Measurements from ENCODE around the gene CHRNA7. TPM values are rescaled to one million over a fixed set of nuclear protein-coding genes. Genes with fewer than 3 reads are reported as not detected.

Gene CHRNA7
- total RNA-seq, 1 experiment from 2014 or later = 7.8 TPM

- Mint-ChIP-seq H3K27ac (no peak overlapping the region), H3K9me3 (no peaks in the 10 kb centered on the region), H3K27me3 (ENCODE audit: low read depth) (no peaks in the 10 kb centered on the region; the same call in 1 of the 2 replicates), H3K4me1 (no peaks in the 10 kb centered on the region), H3K4me3 (no peak overlapping the region), H3K36me3 (no peaks in the 10 kb centered on the region)
- TF ChIP-seq MLX (CRISPR knock-in tag; IDR thresholded peaks at IDR 0.05) (no peak), JAZF1 (CRISPR knock-in tag; IDR thresholded peaks at IDR 0.05) (no peak), ZNF416 (CRISPR knock-in tag; IDR thresholded peaks at IDR 0.05) (no peak), ETV6 (CRISPR knock-in tag; IDR thresholded peaks at IDR 0.05) (no peak), HMGA2 (CRISPR knock-in tag; IDR thresholded peaks at IDR 0.05) (no peak), IRF1 (CRISPR knock-in tag; IDR thresholded peaks at IDR 0.05) (no peak), MYBL2 (CRISPR knock-in tag; IDR thresholded peaks at IDR 0.05) (no peak), JUN (CRISPR knock-in tag; IDR thresholded peaks at IDR 0.05) (no peak), OVOL2 (CRISPR knock-in tag; IDR thresholded peaks at IDR 0.05; ENCODE audit: borderline replicate concordance) (no peak), ATF1 (CRISPR knock-in tag; IDR thresholded peaks at IDR 0.05) (no peak), ZNF396 (CRISPR knock-in tag; IDR thresholded peaks at IDR 0.05; ENCODE audit: borderline replicate concordance) (no peak), ERG (CRISPR knock-in tag; IDR thresholded peaks at IDR 0.05) (no peak), KAT7 (CRISPR knock-in tag; IDR thresholded peaks at IDR 0.05; ENCODE audit: borderline replicate concordance) (no peak)
- TF ChIP-seq, protein P1, sequence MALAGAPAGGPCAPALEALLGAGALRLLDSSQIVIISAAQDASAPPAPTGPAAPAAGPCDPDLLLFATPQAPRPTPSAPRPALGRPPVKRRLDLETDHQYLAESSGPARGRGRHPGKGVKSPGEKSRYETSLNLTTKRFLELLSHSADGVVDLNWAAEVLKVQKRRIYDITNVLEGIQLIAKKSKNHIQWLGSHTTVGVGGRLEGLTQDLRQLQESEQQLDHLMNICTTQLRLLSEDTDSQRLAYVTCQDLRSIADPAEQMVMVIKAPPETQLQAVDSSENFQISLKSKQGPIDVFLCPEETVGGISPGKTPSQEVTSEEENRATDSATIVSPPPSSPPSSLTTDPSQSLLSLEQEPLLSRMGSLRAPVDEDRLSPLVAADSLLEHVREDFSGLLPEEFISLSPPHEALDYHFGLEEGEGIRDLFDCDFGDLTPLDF (CRISPR knock-in tag; IDR thresholded peaks at IDR 0.05) = no peak
- TF ChIP-seq, protein P2, sequence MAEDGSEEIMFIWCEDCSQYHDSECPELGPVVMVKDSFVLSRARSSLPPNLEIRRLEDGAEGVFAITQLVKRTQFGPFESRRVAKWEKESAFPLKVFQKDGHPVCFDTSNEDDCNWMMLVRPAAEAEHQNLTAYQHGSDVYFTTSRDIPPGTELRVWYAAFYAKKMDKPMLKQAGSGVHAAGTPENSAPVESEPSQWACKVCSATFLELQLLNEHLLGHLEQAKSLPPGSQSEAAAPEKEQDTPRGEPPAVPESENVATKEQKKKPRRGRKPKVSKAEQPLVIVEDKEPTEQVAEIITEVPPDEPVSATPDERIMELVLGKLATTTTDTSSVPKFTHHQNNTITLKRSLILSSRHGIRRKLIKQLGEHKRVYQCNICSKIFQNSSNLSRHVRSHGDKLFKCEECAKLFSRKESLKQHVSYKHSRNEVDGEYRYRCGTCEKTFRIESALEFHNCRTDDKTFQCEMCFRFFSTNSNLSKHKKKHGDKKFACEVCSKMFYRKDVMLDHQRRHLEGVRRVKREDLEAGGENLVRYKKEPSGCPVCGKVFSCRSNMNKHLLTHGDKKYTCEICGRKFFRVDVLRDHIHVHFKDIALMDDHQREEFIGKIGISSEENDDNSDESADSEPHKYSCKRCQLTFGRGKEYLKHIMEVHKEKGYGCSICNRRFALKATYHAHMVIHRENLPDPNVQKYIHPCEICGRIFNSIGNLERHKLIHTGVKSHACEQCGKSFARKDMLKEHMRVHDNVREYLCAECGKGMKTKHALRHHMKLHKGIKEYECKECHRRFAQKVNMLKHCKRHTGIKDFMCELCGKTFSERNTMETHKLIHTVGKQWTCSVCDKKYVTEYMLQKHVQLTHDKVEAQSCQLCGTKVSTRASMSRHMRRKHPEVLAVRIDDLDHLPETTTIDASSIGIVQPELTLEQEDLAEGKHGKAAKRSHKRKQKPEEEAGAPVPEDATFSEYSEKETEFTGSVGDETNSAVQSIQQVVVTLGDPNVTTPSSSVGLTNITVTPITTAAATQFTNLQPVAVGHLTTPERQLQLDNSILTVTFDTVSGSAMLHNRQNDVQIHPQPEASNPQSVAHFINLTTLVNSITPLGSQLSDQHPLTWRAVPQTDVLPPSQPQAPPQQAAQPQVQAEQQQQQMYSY (CRISPR knock-in tag; IDR thresholded peaks at IDR 0.05) = no peak
- ATAC-seq (no peak), DNase-seq (ENCODE audit: low spot score) (no peak)
- POLR2A ChIA-PET = no interaction called here
- CTCF ChIA-PET = interaction anchor here (1.0 kb wide), 1 partner anchor 20 kb away, joined by 3 read pairs; no protein-coding TSS in a partner anchor
These were observed 32.6 kb upstream of the CHRNA7 start for GRCh38 chr15:31997711-31998110.

DNA sequence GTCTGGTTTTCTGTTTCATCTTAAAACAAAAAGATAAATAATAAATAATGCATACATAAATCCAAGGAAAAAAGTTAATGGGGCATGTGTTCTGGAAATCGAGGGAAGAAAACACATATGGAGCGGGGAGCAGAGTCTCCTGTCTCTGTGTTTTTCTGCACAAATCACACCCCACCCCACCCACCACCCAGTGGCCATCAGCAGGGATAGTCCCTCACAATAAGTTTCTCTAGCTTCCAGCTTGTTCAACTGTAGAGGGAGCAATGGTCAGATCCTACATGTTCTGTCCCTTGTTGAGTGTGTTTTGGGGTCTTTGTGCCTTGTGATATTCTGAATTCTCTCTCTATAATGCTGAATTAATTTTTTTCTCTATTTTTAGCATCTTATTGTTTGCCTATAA, 26.8 kb upstream of the CHRNA7 start:
- ChIA-PET CTCF (interaction anchor here (0.6 to 5.0 kb wide), 5 partner anchors 10 to 200 kb away, joined by 3 to 20 read pairs (median 7); partner anchors contain the start of gene CHRNA7), POLR2A (no interaction called here)
- Mint-ChIP-seq H3K9me3 (peaks cover 4% of the 10 kb centered on the region; the same call in 1 of the 2 replicates), H3K4me3 (no peak overlapping the region), H3K27me3 (ENCODE audit: low read depth) (no peaks in the 10 kb centered on the region; the same call in 1 of the 2 replicates), H3K36me3 (no peaks in the 10 kb centered on the region), H3K4me1 (no peaks in the 10 kb centered on the region), H3K27ac (no peak overlapping the region)
- TF ChIP-seq FOXP1 (CRISPR knock-in tag; IDR thresholded peaks at IDR 0.05; ENCODE audit: borderline replicate concordance) (no peak), NR1H2 (CRISPR knock-in tag; IDR thresholded peaks at IDR 0.05) (no peak)
- no peak for DNase-seq (ENCODE audit: low spot score)
- peak; percentile 59 for ATAC-seq
